ENCODE results near the gene GABRA4.

- no peak for TF ChIP-seq CTCF (IDR thresholded peaks at IDR 0.05)
- TF ChIP-seq EP300 (IDR thresholded peaks at IDR 0.05) = no peak
Measured at GRCh38 chr4:46894826-46895225, 98.6 kb downstream of the GABRA4 start.
